Gastrocnemius medialis (tissue), 4 donors: ENCODE measurements around the gene HMCN1.

Source experiments
- POLR2A ChIP-seq, 2 donors: fragments of 450-650 bp; IDR thresholded peaks; one replicate each; pipeline ENCODE4 v1.6.1; 2017; ENCODE audit warnings: antibody characterized with exemption in 2 of 2, mild to moderate bottlenecking in 2 of 2, moderate library complexity in 2 of 2
- TF ChIP-seq, protein P1 (sequence below), 5 experiments: fragments of 450-650 bp in 3 of 5; fragments of 200-600 bp in 2 of 5; sonication (generic) in 2 of 5; IDR thresholded peaks in 4 of 5; conservative IDR thresholded peaks in 1 of 5; 1 replicate in 4 of 5; 2 replicates in 1 of 5; pipeline ENCODE4 v1.5.1; 2016 to 2019; ENCODE audit warnings: antibody characterized with exemption in 5 of 5, mild to moderate bottlenecking in 3 of 5, moderate library complexity in 3 of 5

DNA sequence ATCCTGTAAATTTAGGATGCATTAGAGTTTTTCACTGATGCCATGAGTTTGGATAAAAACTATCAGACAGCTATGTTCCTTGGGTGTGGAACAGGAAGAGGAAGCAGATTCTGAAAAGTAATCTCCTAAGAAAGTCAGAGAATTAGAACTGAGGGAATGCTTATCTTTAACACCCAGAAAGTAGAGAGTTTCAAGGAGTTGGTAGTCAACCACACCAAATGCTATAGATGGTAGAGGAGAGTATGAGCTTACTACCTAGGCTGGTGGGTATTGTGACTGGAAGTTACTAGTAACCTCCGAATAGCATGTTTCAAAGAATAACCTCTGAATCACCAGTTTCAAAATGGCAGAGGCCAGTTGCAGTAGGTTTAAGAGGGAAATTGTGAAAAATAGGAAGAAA, 288.0 kb downstream of the HMCN1 start:
- TF ChIP-seq, protein P1, sequence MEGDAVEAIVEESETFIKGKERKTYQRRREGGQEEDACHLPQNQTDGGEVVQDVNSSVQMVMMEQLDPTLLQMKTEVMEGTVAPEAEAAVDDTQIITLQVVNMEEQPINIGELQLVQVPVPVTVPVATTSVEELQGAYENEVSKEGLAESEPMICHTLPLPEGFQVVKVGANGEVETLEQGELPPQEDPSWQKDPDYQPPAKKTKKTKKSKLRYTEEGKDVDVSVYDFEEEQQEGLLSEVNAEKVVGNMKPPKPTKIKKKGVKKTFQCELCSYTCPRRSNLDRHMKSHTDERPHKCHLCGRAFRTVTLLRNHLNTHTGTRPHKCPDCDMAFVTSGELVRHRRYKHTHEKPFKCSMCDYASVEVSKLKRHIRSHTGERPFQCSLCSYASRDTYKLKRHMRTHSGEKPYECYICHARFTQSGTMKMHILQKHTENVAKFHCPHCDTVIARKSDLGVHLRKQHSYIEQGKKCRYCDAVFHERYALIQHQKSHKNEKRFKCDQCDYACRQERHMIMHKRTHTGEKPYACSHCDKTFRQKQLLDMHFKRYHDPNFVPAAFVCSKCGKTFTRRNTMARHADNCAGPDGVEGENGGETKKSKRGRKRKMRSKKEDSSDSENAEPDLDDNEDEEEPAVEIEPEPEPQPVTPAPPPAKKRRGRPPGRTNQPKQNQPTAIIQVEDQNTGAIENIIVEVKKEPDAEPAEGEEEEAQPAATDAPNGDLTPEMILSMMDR (IDR thresholded peaks at IDR 0.05 in 4 of 5, conservative IDR thresholded peaks at IDR 0.05 in 1 of 5), result no peak
- no peak for TF ChIP-seq POLR2A (IDR thresholded peaks at IDR 0.05)
